ENCODE data around the gene MYO7A.

MYO7A gene

DNA sequence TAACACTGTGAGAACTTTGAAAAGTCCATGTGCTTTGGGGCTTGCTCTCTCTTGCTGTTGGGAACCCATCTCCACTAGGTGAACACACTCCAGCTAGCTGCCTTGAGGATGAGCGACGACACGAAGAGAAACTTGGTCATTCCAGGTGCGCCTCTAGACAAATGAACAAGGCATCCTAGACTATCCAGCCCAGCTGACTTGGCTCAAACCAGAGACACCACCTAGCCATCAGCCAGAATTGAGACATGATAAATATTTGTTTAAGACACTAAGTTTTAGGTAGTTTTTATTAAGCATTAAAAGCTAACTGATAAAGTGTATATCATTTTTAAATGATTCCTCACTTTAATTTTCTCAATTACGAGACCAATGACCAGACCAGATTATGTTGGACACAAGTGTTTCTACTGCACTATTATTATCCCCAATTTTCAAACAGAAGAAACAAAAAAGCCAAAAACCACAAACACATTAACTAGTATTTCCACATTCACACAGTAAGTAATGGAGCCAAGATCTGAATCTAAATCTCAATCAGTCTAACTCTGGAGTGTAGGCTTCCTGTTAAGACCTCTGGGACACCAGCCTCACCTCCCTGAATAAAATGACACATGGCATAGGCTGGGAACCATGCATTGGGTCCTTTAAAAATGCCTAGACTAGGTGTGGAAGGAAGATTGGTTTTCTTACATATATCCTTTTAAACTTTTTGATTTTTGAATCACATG is 103.0 kb downstream of the MYO7A start:
- DNase-seq, result no peak

- DNase-seq, result no peak
These were observed 103.8 kb downstream of the MYO7A start for GRCh38 chr11:77231800-77232199.

DNA sequence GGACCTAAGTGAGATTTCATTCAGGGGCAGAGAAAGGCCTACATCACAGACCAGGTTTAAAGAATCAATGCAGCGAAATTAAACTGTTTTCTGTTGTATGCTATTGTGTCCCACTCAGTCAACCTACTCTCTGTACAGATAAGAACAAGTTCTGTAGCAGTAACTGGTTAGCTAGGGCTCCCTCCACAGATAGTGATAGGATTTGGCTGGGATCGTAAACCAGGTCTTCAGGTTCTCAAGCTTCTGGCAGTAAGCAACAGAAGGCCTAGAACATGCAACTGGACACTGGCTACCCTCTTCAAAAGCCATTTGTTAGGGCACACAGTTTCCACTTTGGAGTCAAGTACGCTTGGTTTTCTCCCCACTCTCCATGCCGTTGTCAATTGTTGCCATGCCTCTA is 104.2 kb downstream of the MYO7A start:
- DNase-seq, result no peak

GRCh38 chr11:77233011-77233410 is 105.0 kb downstream of the MYO7A start:
- DNase-seq, result no peak

DNA sequence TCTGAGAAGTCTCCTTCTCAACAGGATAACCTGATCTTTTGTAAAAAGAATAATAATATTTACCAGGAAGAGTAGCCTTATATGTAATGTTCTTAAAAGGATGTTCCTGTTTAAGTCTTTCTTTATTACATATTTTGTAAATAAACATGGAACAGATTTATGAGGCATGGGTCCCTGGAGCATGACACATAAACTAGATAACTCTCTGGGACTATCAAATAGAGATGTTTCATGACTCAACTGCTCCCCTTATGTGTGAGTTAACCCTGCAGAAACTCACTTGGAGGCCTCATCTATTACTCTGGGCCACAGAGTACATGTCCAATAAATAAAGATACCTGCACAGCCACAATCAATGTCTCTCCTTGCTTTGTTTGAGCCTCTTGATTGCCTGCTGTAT is 108.9 kb downstream of the MYO7A start:
- DNase-seq, result no peak

GRCh38 chr11:77244277-77245027 is 116.4 kb downstream of the MYO7A start:
- no peak for DNase-seq

DNA sequence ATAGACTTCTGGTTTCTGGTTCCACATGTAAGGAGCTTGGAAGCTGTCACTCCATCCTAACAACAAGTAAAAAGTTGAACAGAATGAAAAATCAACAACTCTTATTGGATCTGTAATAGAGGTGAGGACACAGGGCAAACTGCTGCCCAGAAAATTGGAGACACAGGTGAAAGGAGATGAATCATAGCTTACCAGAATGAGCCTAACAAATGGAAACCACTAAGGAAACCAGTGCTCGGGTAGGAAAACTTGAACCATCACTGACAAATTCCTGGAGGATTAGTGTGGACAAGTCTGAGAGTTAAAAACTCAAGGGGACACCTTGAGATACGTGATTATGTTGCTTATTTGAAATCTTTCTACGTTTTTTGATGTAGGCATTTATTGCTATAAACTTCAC is 121.4 kb downstream of the MYO7A start:
- DNase-seq, result no peak

GRCh38 chr11:77250881-77251640 is 123.0 kb downstream of the MYO7A start:
- no peak for DNase-seq

- no peak for DNase-seq
These were observed 124.7 kb downstream of the MYO7A start for GRCh38 chr11:77252555-77253270.

GRCh38 chr11:77253690-77254089 is 125.6 kb downstream of the MYO7A start:
- DNase-seq, result no peak

GRCh38 chr11:77259641-77260040 is 131.6 kb downstream of the MYO7A start:
- DNase-seq, result no peak

DNA sequence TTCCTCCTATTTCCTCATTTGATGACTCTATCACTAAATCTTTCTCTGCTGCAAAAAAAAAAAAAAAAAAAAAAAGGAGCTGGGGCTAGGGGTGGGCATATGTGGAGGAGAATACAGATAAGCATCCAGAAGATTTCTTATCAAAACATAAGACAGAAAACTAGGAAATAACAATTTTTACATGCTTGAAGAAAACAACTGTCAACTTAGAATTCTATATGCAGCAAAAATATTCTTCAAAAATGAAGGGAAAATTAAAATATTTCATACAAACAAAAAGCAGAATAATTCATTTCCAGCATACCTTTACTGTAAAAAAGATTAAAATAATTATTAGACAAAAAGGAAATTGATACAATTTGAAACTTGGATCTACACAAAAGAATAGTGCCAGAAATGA is 134.8 kb downstream of the MYO7A start:
- no peak for DNase-seq
